ENCODE measurements around the gene URB1. TPM values are rescaled to one million over a fixed set of nuclear protein-coding genes. Genes with fewer than 3 reads are reported as not detected.

Gene URB1
- total RNA-seq, 4 donors from 2014 or later: 13.7 to 17.7 (median 15.2) TPM

DNA sequence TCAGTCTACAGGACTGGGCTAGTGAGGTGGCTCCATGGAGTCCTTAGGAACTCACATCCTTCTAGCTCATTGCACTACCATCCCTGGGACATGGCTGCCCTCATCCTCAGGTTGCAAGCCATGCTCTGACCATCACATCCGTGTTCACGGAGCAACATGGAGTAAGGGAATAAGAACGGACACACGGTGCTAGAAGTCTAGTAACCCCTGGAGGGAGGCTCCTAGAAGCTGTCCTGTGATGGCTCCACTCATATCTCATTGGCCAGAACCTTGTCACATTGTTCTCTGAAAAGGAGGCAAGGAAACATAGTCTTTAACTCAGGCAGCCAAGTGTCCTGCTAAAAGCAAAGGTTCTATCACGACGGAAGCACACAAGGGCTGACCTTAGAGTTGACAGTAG, 90.3 kb downstream of the URB1 start:
- no peak overlapping the region for H3K4me3 ChIP-seq
- H3K9me3 ChIP-seq: no peaks in the 10 kb centered on the region
- H3K27ac ChIP-seq: no peak overlapping the region
- no peaks in the 10 kb centered on the region for H3K27me3 ChIP-seq
- H3K36me3 ChIP-seq: no peaks in the 10 kb centered on the region
- TF ChIP-seq POLR2A (IDR thresholded peaks at IDR 0.05): no peak
- TF ChIP-seq, protein P1, sequence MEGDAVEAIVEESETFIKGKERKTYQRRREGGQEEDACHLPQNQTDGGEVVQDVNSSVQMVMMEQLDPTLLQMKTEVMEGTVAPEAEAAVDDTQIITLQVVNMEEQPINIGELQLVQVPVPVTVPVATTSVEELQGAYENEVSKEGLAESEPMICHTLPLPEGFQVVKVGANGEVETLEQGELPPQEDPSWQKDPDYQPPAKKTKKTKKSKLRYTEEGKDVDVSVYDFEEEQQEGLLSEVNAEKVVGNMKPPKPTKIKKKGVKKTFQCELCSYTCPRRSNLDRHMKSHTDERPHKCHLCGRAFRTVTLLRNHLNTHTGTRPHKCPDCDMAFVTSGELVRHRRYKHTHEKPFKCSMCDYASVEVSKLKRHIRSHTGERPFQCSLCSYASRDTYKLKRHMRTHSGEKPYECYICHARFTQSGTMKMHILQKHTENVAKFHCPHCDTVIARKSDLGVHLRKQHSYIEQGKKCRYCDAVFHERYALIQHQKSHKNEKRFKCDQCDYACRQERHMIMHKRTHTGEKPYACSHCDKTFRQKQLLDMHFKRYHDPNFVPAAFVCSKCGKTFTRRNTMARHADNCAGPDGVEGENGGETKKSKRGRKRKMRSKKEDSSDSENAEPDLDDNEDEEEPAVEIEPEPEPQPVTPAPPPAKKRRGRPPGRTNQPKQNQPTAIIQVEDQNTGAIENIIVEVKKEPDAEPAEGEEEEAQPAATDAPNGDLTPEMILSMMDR (IDR thresholded peaks at IDR 0.05 in 4 of 5, conservative IDR thresholded peaks at IDR 0.05 in 1 of 5): no peak
- in situ Hi-C loops (cut with MboI; ENCODE audit: low sequenced_read_pairs in 4 of 4): no loop called here
- intact Hi-C loops (cut with DNase I; ENCODE audit: low total_unique reads): no loop called here
- ATAC-seq: no peak
- no peak for DNase-seq
- H3K4me1 ChIP-seq: no peaks in the 10 kb centered on the region

DNA sequence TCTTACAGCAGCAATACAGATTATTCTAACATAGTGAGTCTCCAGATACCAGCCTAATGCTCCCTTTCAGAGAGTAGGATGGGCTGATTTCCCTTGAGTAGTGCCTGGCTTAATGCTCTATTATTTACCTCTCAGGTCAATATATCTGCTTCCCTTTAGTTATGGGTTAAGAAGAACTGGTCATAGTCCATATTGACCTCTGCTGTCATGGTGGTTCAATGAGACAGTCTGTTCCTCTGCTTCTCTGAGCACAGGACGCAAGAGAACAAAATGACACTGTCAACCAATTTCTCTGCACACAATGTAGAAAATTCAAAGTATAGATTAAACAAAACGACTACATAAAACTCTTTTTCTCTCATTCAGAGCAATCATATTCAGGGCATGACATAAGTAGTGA, 91.2 kb downstream of the URB1 start:
- Histone ChIP-seq H3K4me1 (no peaks in the 10 kb centered on the region), H3K4me3 (no peak overlapping the region), H3K27me3 (no peaks in the 10 kb centered on the region), H3K27ac (no peak overlapping the region), H3K36me3 (no peaks in the 10 kb centered on the region), H3K9me3 (no peaks in the 10 kb centered on the region)
- DNase-seq (no peak), ATAC-seq (no peak)
- intact Hi-C loops (cut with DNase I; ENCODE audit: low total_unique reads): no loop called here
- in situ Hi-C loops (cut with MboI; ENCODE audit: low sequenced_read_pairs in 4 of 4): no loop called here
- TF ChIP-seq, protein P1 (IDR thresholded peaks at IDR 0.05 in 4 of 5, conservative IDR thresholded peaks at IDR 0.05 in 1 of 5): no peak
- no peak for TF ChIP-seq POLR2A (IDR thresholded peaks at IDR 0.05)

DNA sequence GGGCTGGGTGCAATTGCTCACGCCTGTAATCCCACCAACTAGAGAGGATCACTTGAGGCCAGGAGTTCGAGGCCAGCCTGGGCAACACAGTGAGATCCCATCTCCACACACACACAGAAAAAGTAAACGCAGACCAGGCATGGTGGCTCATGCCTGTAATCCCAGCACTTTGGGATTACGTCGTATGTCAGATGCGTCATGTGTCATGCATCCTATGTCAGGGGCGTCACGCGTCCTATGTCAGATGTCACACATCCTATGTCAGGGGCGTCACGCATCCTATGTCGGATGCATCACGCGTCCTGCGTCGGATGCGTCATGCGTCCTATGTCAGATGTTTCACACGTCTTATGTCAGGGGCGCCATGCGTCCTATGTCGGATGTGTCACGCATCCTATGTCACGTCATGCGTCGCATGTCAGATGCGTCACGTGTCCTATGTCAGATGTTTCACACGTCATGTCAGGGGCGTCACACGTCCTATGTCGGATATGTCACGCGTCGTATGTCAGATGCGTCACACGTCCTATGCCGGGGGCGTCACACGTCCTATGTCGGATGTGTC, 92.6 kb downstream of the URB1 start:
- no peaks in the 10 kb centered on the region for H3K36me3 ChIP-seq
- no peak for DNase-seq
- no peak overlapping the region for H3K27ac ChIP-seq
- H3K4me3 ChIP-seq: no peak overlapping the region
- no peaks in the 10 kb centered on the region for H3K9me3 ChIP-seq
- no peaks in the 10 kb centered on the region for H3K27me3 ChIP-seq
- no peak for ATAC-seq
- in situ Hi-C loops (cut with MboI; ENCODE audit: low sequenced_read_pairs in 4 of 4): no loop called here
- intact Hi-C loops (cut with DNase I; ENCODE audit: low total_unique reads): no loop called here
- H3K4me1 ChIP-seq: no peaks in the 10 kb centered on the region
- TF ChIP-seq, protein P1 (IDR thresholded peaks at IDR 0.05 in 4 of 5, conservative IDR thresholded peaks at IDR 0.05 in 1 of 5): no peak
- TF ChIP-seq POLR2A (IDR thresholded peaks at IDR 0.05): no peak

- ATAC-seq (no peak), DNase-seq (no peak)
- Histone ChIP-seq H3K27me3 (no peaks in the 10 kb centered on the region), H3K27ac (no peak overlapping the region), H3K36me3 (no peaks in the 10 kb centered on the region), H3K4me1 (no peaks in the 10 kb centered on the region), H3K4me3 (no peak overlapping the region), H3K9me3 (no peaks in the 10 kb centered on the region)
- intact Hi-C loops (cut with DNase I; ENCODE audit: low total_unique reads) (no loop called here), in situ Hi-C loops (cut with MboI; ENCODE audit: low sequenced_read_pairs in 4 of 4) (no loop called here)
- TF ChIP-seq, protein P1 (IDR thresholded peaks at IDR 0.05 in 4 of 5, conservative IDR thresholded peaks at IDR 0.05 in 1 of 5): no peak
- no peak for TF ChIP-seq POLR2A (IDR thresholded peaks at IDR 0.05)
These were observed 93.1 kb downstream of the URB1 start for GRCh38 chr21:32299695-32300094.

DNA sequence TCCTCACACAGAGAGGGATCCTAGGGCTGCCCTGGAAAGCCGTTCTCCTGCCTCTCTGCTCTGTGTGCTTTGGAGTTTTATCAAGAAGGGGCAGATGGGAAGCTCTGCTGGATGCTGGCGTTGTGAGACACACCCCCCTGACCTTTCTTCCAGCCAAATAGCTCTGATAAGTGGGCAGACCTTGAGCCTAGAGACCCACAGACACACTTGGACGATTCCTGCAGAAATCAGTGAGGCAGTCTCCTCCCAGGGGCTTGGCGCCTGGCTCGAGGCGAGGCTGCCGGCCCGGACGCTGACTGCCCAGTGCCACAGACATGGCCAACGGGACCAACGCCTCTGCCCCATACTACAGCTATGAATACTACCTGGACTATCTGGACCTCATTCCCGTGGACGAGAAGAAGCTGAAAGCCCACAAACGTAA, 94.1 kb downstream of the URB1 start, which contains the start of gene MRAP:
TSS of gene MRAP (plus strand) at position 198 of the 424 bp plus-strand sequence. CDS start at position 315, 117 bp downstream.
- in situ Hi-C loops (cut with MboI; ENCODE audit: low sequenced_read_pairs in 4 of 4): no loop called here
- Histone ChIP-seq H3K4me1 (no peaks in the 10 kb centered on the region), H3K9me3 (no peaks in the 10 kb centered on the region), H3K27me3 (no peaks in the 10 kb centered on the region), H3K4me3 (no peak within 1 kb of the TSS), H3K27ac (no peak within 1 kb of the TSS), H3K36me3 (no peaks in the 10 kb centered on the region)
- intact Hi-C loops (cut with DNase I; ENCODE audit: low total_unique reads): no loop called here
- no peak for TF ChIP-seq POLR2A (IDR thresholded peaks at IDR 0.05)
- TF ChIP-seq, protein P1 (IDR thresholded peaks at IDR 0.05 in 4 of 5, conservative IDR thresholded peaks at IDR 0.05 in 1 of 5): no peak
- ATAC-seq (no peak), DNase-seq (no peak)

Data from gastrocnemius medialis (tissue), 4 donors.